H9 (cell line): Measurements from ENCODE around the gene P2RY8. TPM values are rescaled to one million over a fixed set of nuclear protein-coding genes. Genes with fewer than 3 reads are reported as not detected.

Experiments used
- DNase-seq: peaks from one replicate; pipeline ENCODE4 v3.0.0-alpha.2; 2017
- H2AFZ ChIP-seq: one replicate; pipeline ENCODE4 v1.6.1; 2013; ENCODE audit warnings: mild to moderate bottlenecking, low read length, control low read depth, moderate library complexity
- H2AK5ac ChIP-seq: 2 replicates; pipeline ENCODE4 v1.6.1; 2013; ENCODE audit warnings: low read length, control low read depth, mixed read lengths; ENCODE audit not compliant: insufficient read length
- H2BK120ac ChIP-seq: one replicate; pipeline ENCODE4 v1.6.1; 2013; ENCODE audit warnings: low read depth, mild to moderate bottlenecking, low read length, control low read depth, inconsistent platforms; ENCODE audit not compliant: poor library complexity, severe bottlenecking
- H2BK12ac ChIP-seq: 2 replicates; pipeline ENCODE4 v1.6.1; 2013; ENCODE audit warnings: low read length, control low read depth, mixed read lengths, low read depth; ENCODE audit not compliant: insufficient read length
- H2BK15ac ChIP-seq: 2 replicates; pipeline ENCODE4 v1.6.1; 2013; ENCODE audit warnings: low read depth, low read length, control low read depth
- H2BK20ac ChIP-seq: one replicate; pipeline ENCODE4 v1.6.1; 2013; ENCODE audit warnings: low read depth, mild to moderate bottlenecking, low read length, control low read depth, inconsistent platforms; ENCODE audit not compliant: poor library complexity, severe bottlenecking
- H2BK5ac ChIP-seq: 2 replicates; pipeline ENCODE4 v1.6.1; 2013; ENCODE audit warnings: low read length, control low read depth, mixed read lengths; ENCODE audit not compliant: insufficient read length
- H3K14ac ChIP-seq: 2 replicates; pipeline ENCODE4 v1.6.1; 2013; ENCODE audit warnings: low read length, control low read depth; ENCODE audit not compliant: insufficient read depth
- H3K18ac ChIP-seq: 2 replicates; pipeline ENCODE4 v1.6.1; 2013; ENCODE audit warnings: low read depth, mild to moderate bottlenecking, mixed read lengths, low read length, control low read depth; ENCODE audit not compliant: insufficient read length
- H3K23ac ChIP-seq: 2 replicates; pipeline ENCODE4 v1.6.1; 2013; ENCODE audit warnings: low read length, control low read depth, mixed read lengths, low read depth; ENCODE audit not compliant: insufficient read length
- H3K23me2 ChIP-seq: 2 replicates; pipeline ENCODE4 v1.6.1; 2013; ENCODE audit warnings: low read depth, mild to moderate bottlenecking, mixed read lengths, low read length, control low read depth; ENCODE audit not compliant: insufficient read length, poor library complexity, severe bottlenecking
- H3K27ac ChIP-seq: 2 replicates; pipeline ENCODE4 v1.5.1; 2013; ENCODE audit warnings: low read length, control low read depth, mixed read lengths, low read depth; ENCODE audit not compliant: insufficient read length
- H3K27me3 ChIP-seq: 2 replicates; pipeline ENCODE4 v1.6.1; 2013; ENCODE audit warnings: low read length, control low read depth, inconsistent platforms; ENCODE audit not compliant: insufficient read depth
- H3K4ac ChIP-seq: 2 replicates; pipeline ENCODE4 v1.6.1; 2013; ENCODE audit warnings: low read depth, mild to moderate bottlenecking, control low read depth, inconsistent platforms, low read length, moderate library complexity
- H3K4me1 ChIP-seq: 2 replicates; pipeline ENCODE4 v1.6.1; 2013; ENCODE audit warnings: low read length, control low read depth, inconsistent platforms; ENCODE audit not compliant: insufficient read depth
- H3K4me2 ChIP-seq: 2 replicates; pipeline ENCODE4 v1.6.1; 2013; ENCODE audit warnings: low read length, control low read depth, mixed read lengths; ENCODE audit not compliant: insufficient read length, insufficient read depth
- H3K56ac ChIP-seq: 2 replicates; pipeline ENCODE4 v1.6.1; 2013; ENCODE audit warnings: low read depth, mild to moderate bottlenecking, mixed read lengths, low read length, control low read depth; ENCODE audit not compliant: insufficient read length
- H3K79me1 ChIP-seq: 2 replicates; pipeline ENCODE4 v1.6.1; 2013; ENCODE audit warnings: low read depth, mild to moderate bottlenecking, moderate library complexity, low read length, control low read depth, inconsistent platforms; ENCODE audit not compliant: insufficient read depth, poor library complexity, severe bottlenecking
- H3K79me2 ChIP-seq: 2 replicates; pipeline ENCODE4 v1.6.1; 2013; ENCODE audit warnings: low read length, control low read depth, inconsistent platforms; ENCODE audit not compliant: insufficient read depth
- H3K9ac ChIP-seq: 2 replicates; pipeline ENCODE4 v1.6.1; 2013; ENCODE audit warnings: low read length, control low read depth, mixed read lengths; ENCODE audit not compliant: insufficient read length; ENCODE audit errors: extremely low read depth
- H3K9me3 ChIP-seq: one replicate; pipeline ENCODE4 v1.6.1; 2013; ENCODE audit warnings: low read depth, low read length, inconsistent platforms; ENCODE audit not compliant: control insufficient read depth
- H3T11ph ChIP-seq: one replicate; pipeline ENCODE4 v1.6.1; 2013; ENCODE audit warnings: mild to moderate bottlenecking, low read length, control low read depth, inconsistent platforms
- H4K20me1 ChIP-seq: one replicate; pipeline ENCODE4 v1.6.1; 2013; ENCODE audit not compliant: control insufficient read depth, insufficient read length, insufficient read depth
- H4K5ac ChIP-seq: 2 replicates; pipeline ENCODE4 v1.6.1; 2013; ENCODE audit warnings: low read depth, mild to moderate bottlenecking, mixed read lengths, low read length, control low read depth; ENCODE audit not compliant: insufficient read length
- H4K8ac ChIP-seq: replicated peaks from 2 replicates; pipeline ENCODE4 v1.6.1; 2013; ENCODE audit warnings: low read length, control low read depth, mixed read lengths, low read depth; ENCODE audit not compliant: insufficient read length
- H4K91ac ChIP-seq: 2 replicates; pipeline ENCODE4 v1.6.1; 2013; ENCODE audit warnings: low read depth, mild to moderate bottlenecking, moderate library complexity, mixed read lengths, low read length, control low read depth; ENCODE audit not compliant: insufficient read length
- H3K27ac Mint-ChIP-seq, 3 experiments: 2 replicates in 2 of 3; 3 replicates in 1 of 3; pipeline ENCODE4 v1.8.0; 2020 to 2021; ENCODE audit warnings: mixed read lengths in 3 of 3, mild to moderate bottlenecking in 1 of 3, moderate library complexity in 1 of 3
- H3K27me3 Mint-ChIP-seq: 2 replicates; pipeline ENCODE4 v1.8.0; 2021; ENCODE audit warnings: low read depth, mild to moderate bottlenecking, moderate library complexity, mixed read lengths
- H3K36me3 Mint-ChIP-seq, 3 experiments: 2 replicates in 2 of 3; 3 replicates in 1 of 3; pipeline ENCODE4 v1.8.0; 2020 to 2021; ENCODE audit warnings: low read depth in 3 of 3, mixed read lengths in 3 of 3; ENCODE audit not compliant: insufficient read depth in 1 of 3
- H3K4me1 Mint-ChIP-seq, 2 experiments: 2 replicates each; pipeline ENCODE4 v1.8.0; 2020; ENCODE audit warnings: mixed read lengths in 2 of 2
- H3K4me3 Mint-ChIP-seq, 2 experiments: 2 replicates in 1 of 2; 3 replicates in 1 of 2; pipeline ENCODE4 v1.8.0; 2020 to 2021; ENCODE audit warnings: mild to moderate bottlenecking in 2 of 2, mixed read lengths in 2 of 2, moderate library complexity in 1 of 2
- H3K9me3 Mint-ChIP-seq, 2 experiments: 2 replicates in 1 of 2; 3 replicates in 1 of 2; pipeline ENCODE4 v1.8.0; 2020; ENCODE audit warnings: mild to moderate bottlenecking in 2 of 2, mixed read lengths in 2 of 2, moderate library complexity in 1 of 2
- WGBS: extraction: QIAGEN DNeasy Blood & Tissue Kit; methylation state at CpG from one replicate; pipeline ENCODE4 v1.1.7; 2013; ENCODE audit warnings: missing lambda C conversion rate, low lambda C conversion rate, mixed read lengths; ENCODE audit not compliant: insufficient read length; ENCODE audit errors: extremely low coverage; 5-methylcytosine and 5-hydroxymethylcytosine counted together
- total RNA-seq: library from RNA; stranded (reverse); gene quantifications from 2 replicates; pipeline ENCODE4 v1.2.1, GENCODE V29; 2021
- TF ChIP-seq, protein P1 (sequence below): fragments of 200-600 bp; sonication (generic); conservative IDR thresholded peaks from 3 replicates; pipeline ENCODE4 v1.8.0; 2021; ENCODE audit warnings: antibody characterized with exemption, mild to moderate bottlenecking

The P2RY8 gene
- total RNA-seq, 1 experiment from 2014 or later, result not detected

DNA sequence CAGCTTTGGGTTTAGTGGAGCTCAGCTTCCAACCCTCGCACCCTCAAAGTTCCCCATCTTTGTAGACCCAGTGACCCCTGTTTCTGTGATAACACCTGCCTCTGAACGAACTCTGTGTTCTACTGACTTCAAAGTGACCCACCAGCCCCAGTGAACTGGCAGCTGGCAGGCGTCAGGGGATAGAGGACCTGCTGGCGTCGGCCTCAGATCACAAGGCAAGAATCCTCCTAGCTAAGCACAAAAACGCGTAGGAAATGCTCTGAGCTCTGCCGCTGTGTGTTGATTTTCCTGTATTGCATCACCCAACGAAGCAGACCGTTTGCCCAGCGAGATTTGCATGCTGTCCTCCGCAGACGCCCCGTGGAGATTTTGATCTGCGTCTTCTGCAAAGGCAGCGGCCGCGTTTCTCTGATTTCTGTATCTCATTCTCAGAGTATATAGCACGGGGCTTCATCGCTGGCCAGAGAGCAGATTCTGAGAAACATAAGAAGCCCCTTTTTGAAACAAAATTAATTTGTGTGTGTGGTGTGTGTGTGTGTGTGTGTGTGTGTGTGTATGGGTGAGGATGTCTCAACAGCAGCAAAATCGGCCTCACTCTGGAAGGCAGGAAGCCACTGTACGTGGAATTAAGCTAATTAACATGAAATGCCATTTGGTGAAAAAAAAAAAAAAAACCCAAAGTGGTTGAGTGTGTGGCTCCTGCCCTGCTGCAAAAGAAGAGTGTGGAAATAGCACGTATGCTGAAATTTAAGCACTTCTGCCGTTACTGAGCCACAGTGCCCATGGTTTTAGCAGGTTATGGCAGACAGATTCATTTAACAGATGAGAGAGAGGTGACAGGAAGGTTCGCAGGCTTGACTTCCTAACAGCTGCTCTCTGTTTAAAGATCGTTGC lies 55.1 kb downstream of the P2RY8 start:
- H3K4ac ChIP-seq, result no peak overlapping the region
- Mint-ChIP-seq H3K4me1 (peaks cover 8 to 9% of the 10 kb centered on the region in 2 experiments), H3K9me3 (peaks cover 19 to 20% of the 10 kb centered on the region in 2 experiments), H3K27ac (peak overlapping the region; percentile 52 to 95 (median 92); a peak in 6 of 7 replicates), H3K27me3 (peaks cover 11% of the 10 kb centered on the region), H3K4me3 (peak overlapping the region; percentile 43 to 56), H3K36me3 (peaks cover 0 to 14% (median 5%) of the 10 kb centered on the region in 3 experiments; a peak in 4 of 7 replicates)
- no peak overlapping the region for H3K56ac ChIP-seq
- no peak overlapping the region for H2BK20ac ChIP-seq
- H3K79me1 ChIP-seq, result no peaks in the 10 kb centered on the region
- H4K91ac ChIP-seq, result no peak overlapping the region
- peak overlapping the region; percentile 0 for H2AFZ ChIP-seq
- no peaks in the 10 kb centered on the region for H4K20me1 ChIP-seq
- no peak overlapping the region for H2BK120ac ChIP-seq
- H2BK15ac ChIP-seq, result no peak overlapping the region
- no peak overlapping the region for H4K5ac ChIP-seq
- H3K79me2 ChIP-seq, result no peaks in the 10 kb centered on the region
- H3K9me3 ChIP-seq, result no peaks in the 10 kb centered on the region
- H4K8ac ChIP-seq, result no peak overlapping the region
- no peak overlapping the region for H3K27ac ChIP-seq
- H3K27me3 ChIP-seq, result no peaks in the 10 kb centered on the region
- H2BK12ac ChIP-seq, result no peak overlapping the region
- H3T11ph ChIP-seq, result no peak overlapping the region
- TF ChIP-seq, protein P1, sequence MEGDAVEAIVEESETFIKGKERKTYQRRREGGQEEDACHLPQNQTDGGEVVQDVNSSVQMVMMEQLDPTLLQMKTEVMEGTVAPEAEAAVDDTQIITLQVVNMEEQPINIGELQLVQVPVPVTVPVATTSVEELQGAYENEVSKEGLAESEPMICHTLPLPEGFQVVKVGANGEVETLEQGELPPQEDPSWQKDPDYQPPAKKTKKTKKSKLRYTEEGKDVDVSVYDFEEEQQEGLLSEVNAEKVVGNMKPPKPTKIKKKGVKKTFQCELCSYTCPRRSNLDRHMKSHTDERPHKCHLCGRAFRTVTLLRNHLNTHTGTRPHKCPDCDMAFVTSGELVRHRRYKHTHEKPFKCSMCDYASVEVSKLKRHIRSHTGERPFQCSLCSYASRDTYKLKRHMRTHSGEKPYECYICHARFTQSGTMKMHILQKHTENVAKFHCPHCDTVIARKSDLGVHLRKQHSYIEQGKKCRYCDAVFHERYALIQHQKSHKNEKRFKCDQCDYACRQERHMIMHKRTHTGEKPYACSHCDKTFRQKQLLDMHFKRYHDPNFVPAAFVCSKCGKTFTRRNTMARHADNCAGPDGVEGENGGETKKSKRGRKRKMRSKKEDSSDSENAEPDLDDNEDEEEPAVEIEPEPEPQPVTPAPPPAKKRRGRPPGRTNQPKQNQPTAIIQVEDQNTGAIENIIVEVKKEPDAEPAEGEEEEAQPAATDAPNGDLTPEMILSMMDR, result no peak
- H3K4me2 ChIP-seq, result peak overlapping the region; percentile 56
- H3K14ac ChIP-seq, result peak overlapping the region; percentile 27; the same call in 1 of the 2 replicates
- H3K18ac ChIP-seq, result peak overlapping the region; percentile 41
- peak; percentile 81 for DNase-seq
- no peak overlapping the region for H3K23ac ChIP-seq
- H3K9ac ChIP-seq, result no peak overlapping the region
- H2AK5ac ChIP-seq, result no peak overlapping the region
- no CpG with 5 or more reads among the region's 26 CpGs for WGBS
- H3K4me1 ChIP-seq, result peaks cover 2% of the 10 kb centered on the region; the same call in 1 of the 2 replicates
- H2BK5ac ChIP-seq, result no peak overlapping the region
- peaks cover 3% of the 10 kb centered on the region for H3K23me2 ChIP-seq
